NCI-H2081 treated with DMSO at 0.1 percent for 48 hours (cell line): ENCODE data around the gene LIMS1.
"Not testable (repeated sequence)": the region's sequence is repeated elsewhere in the genome, so short reads cannot be mapped to it uniquely, and the experiment has no call there.

Experiments
- DNase-seq: peaks from one replicate; lab custom pipeline; 2025; lab: John Stamatoyannopoulos, UW

The LIMS1 gene

GRCh38 chr2:108587621-108588020 is 53.4 kb downstream of the LIMS1 start:
- no peak for DNase-seq

GRCh38 chr2:108588070-108588668 is 53.9 kb downstream of the LIMS1 start:
- no peak for DNase-seq

GRCh38 chr2:108589372-108589771 is 55.1 kb downstream of the LIMS1 start:
- DNase-seq, result no peak

GRCh38 chr2:108589781-108590180 is 55.5 kb downstream of the LIMS1 start:
- no peak for DNase-seq

- DNase-seq, result no peak
Observed at GRCh38 chr2:108591163-108591562, 56.9 kb downstream of the LIMS1 start.

- no peak for DNase-seq
Observed at GRCh38 chr2:108593547-108594098, 59.4 kb downstream of the LIMS1 start.

GRCh38 chr2:108594132-108594981 is 60.1 kb downstream of the LIMS1 start:
- DNase-seq, result no peak

- no peak for DNase-seq
Observed at GRCh38 chr2:108594982-108595464, 60.8 kb downstream of the LIMS1 start.

GRCh38 chr2:108595771-108596170 is 61.5 kb downstream of the LIMS1 start:
- not testable (repeated sequence) for DNase-seq

GRCh38 chr2:108597105-108597744 is 63.0 kb downstream of the LIMS1 start:
- DNase-seq, result peak; percentile 25

GRCh38 chr2:108601199-108601598 is 66.9 kb downstream of the LIMS1 start:
- not testable (repeated sequence) for DNase-seq

- DNase-seq, result no peak
Observed at GRCh38 chr2:108602422-108602821, 68.2 kb downstream of the LIMS1 start.

- DNase-seq, result no peak
Observed at GRCh38 chr2:108604196-108604595, 69.9 kb downstream of the LIMS1 start.

GRCh38 chr2:108605947-108606346 is 71.7 kb downstream of the LIMS1 start:
- no peak for DNase-seq

- no peak for DNase-seq
Observed at GRCh38 chr2:108607706-108608301, 73.5 kb downstream of the LIMS1 start.

GRCh38 chr2:108611021-108611420 is 76.8 kb downstream of the LIMS1 start:
- DNase-seq, result no peak

GRCh38 chr2:108612153-108612513 is 77.9 kb downstream of the LIMS1 start:
- DNase-seq, result no peak

- DNase-seq, result no peak
Observed at GRCh38 chr2:108612514-108613183, 78.4 kb downstream of the LIMS1 start.

- DNase-seq, result no peak
Observed at GRCh38 chr2:108613261-108614042, 79.2 kb downstream of the LIMS1 start.

- no peak for DNase-seq
Observed at GRCh38 chr2:108614043-108614545, 79.8 kb downstream of the LIMS1 start.

GRCh38 chr2:108614659-108615058 is 80.4 kb downstream of the LIMS1 start:
- no peak for DNase-seq
